Neuron (in vitro differentiated cells): Measurements from ENCODE around the gene RIT2.
"Not testable (repeated sequence)": the region's sequence is repeated elsewhere in the genome, so short reads cannot be mapped to it uniquely, and the experiment has no call there.

Experiments used
- H2AFZ ChIP-seq: one replicate; pipeline ENCODE4 v1.6.1; 2013; ENCODE audit warnings: low read depth, mild to moderate bottlenecking, inconsistent platforms, low read length, moderate library complexity
- H3K27me3 ChIP-seq: one replicate; pipeline ENCODE4 v1.6.1; 2013; ENCODE audit warnings: low read length; ENCODE audit not compliant: insufficient read depth
- H3K36me3 ChIP-seq: one replicate; pipeline ENCODE4 v1.6.1; 2013; ENCODE audit warnings: low read length; ENCODE audit not compliant: insufficient read depth
- H3K4me1 ChIP-seq: one replicate; pipeline ENCODE4 v1.6.1; 2013; ENCODE audit warnings: low read length; ENCODE audit not compliant: insufficient read depth
- H3K4me3 ChIP-seq: 2 replicates; pipeline ENCODE4 v1.5.1; 2013; ENCODE audit warnings: mild to moderate bottlenecking, low read length, moderate library complexity
- H3K9me3 ChIP-seq: one replicate; pipeline ENCODE4 v1.6.1; 2013; ENCODE audit warnings: low read length

Gene RIT2

DNA sequence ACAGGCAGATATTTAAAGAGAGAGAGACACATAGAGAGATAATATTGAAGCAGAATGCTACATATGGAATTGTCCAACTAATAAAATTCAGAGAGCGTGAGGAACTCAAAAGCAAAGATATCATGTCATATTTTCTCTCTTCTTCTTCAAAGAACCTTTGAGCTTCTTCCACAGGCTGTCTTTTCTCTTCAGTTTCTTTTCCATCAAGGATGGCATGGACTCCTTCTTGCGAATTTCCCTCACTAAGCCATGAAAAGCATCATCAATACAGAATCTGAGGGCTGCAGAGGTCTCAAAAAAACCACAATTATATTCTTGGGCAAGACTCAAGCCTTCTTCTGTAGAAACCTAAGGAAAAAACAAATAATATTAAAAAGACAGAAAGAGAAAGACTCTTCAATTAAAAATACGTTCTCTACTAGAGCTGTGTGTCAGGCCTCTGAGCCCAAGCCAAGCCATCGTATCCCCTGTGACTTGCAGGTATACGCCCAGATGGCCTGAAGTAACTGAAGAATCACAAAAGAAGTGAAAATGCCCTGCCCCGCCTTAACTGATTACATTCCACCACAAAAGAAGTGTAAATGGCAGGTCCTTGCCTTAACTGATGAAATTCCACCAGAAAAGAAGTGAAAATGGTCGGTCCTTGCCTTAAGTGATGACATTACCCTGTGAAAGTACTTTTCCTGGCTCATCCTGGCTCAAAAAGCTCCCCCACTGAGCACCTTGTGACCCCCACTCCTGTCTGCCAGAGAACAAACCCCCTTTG lies 371.9 kb downstream of the RIT2 start:
- H3K4me3 ChIP-seq, result no peak overlapping the region
- no peaks in the 10 kb centered on the region for H3K27me3 ChIP-seq
- H3K36me3 ChIP-seq, result no peaks in the 10 kb centered on the region
- H3K9me3 ChIP-seq, result no peaks in the 10 kb centered on the region
- H3K4me1 ChIP-seq, result no peaks in the 10 kb centered on the region
- no peak overlapping the region for H2AFZ ChIP-seq

DNA sequence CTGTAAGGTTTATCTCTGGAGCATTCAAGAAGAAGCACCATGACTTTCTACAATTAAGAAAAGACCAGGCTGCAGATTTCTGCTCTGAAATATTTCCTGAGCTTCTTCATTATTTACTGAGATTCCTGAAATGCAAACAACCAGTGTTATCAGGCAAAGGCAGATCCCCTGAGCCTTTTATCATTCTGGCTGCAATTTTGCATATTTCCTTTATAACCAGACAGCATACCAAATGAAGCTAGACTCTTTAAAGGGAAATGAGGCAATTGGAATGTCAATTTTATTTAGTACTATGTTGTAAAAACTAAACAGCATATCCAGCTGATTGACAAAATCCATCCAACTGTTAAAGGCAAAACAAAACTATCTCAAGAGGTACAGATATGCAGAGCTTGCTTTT lies 372.5 kb downstream of the RIT2 start:
- Histone ChIP-seq H3K27me3 (no peaks in the 10 kb centered on the region), H3K4me3 (no peak overlapping the region), H3K4me1 (no peaks in the 10 kb centered on the region), H2AFZ (no peak overlapping the region), H3K36me3 (no peaks in the 10 kb centered on the region), H3K9me3 (no peaks in the 10 kb centered on the region)

GRCh38 chr18:42742474-42742873 lies 373.0 kb downstream of the RIT2 start:
- Histone ChIP-seq H3K27me3 (no peaks in the 10 kb centered on the region), H3K4me3 (no peak overlapping the region), H2AFZ (no peak overlapping the region), H3K36me3 (no peaks in the 10 kb centered on the region), H3K4me1 (no peaks in the 10 kb centered on the region), H3K9me3 (no peaks in the 10 kb centered on the region)

GRCh38 chr18:42741805-42742347 lies 373.6 kb downstream of the RIT2 start:
- H3K4me3 ChIP-seq, result not testable (repeated sequence)

DNA sequence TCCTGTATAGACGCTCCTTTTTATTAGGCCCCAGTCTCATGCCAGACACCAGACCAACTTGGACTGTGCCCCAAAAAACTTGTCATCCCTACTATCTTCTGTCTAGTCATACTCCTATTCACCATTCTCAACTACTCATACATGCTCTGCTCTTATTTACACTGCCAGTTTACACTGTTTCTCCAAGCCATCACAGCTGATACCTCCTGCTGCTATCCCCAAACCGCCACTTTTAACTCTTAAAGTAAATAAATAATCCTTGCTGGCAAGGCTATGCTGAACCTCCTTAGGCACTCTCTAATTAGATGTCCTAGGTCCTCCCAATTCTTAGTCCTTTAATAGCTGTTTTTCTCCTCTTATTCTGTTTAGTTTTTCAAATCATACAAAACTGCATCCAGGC lies 374.2 kb downstream of the RIT2 start:
- not testable (repeated sequence) for H3K4me3 ChIP-seq, H3K36me3 ChIP-seq, H3K4me1 ChIP-seq, H3K27me3 ChIP-seq, H3K9me3 ChIP-seq, H2AFZ ChIP-seq

More at GRCh38 chr18:42741805-42742347, 373.6 kb downstream of the RIT2 start:
- not testable (repeated sequence) for H3K4me1 ChIP-seq, H3K27me3 ChIP-seq, H3K36me3 ChIP-seq, H3K9me3 ChIP-seq, H2AFZ ChIP-seq

GRCh38 chr18:42736074-42736473 lies 379.4 kb downstream of the RIT2 start:
- Histone ChIP-seq H3K9me3 (no peaks in the 10 kb centered on the region), H3K27me3 (no peaks in the 10 kb centered on the region), H2AFZ (no peak overlapping the region), H3K36me3 (no peaks in the 10 kb centered on the region), H3K4me1 (no peaks in the 10 kb centered on the region), H3K4me3 (no peak overlapping the region)

GRCh38 chr18:42734520-42734919 lies 381.0 kb downstream of the RIT2 start:
- no peak overlapping the region for H2AFZ ChIP-seq
- no peaks in the 10 kb centered on the region for H3K9me3 ChIP-seq
- H3K36me3 ChIP-seq, result no peaks in the 10 kb centered on the region
- H3K27me3 ChIP-seq, result no peaks in the 10 kb centered on the region
- H3K4me1 ChIP-seq, result no peaks in the 10 kb centered on the region
- no peak overlapping the region for H3K4me3 ChIP-seq

DNA sequence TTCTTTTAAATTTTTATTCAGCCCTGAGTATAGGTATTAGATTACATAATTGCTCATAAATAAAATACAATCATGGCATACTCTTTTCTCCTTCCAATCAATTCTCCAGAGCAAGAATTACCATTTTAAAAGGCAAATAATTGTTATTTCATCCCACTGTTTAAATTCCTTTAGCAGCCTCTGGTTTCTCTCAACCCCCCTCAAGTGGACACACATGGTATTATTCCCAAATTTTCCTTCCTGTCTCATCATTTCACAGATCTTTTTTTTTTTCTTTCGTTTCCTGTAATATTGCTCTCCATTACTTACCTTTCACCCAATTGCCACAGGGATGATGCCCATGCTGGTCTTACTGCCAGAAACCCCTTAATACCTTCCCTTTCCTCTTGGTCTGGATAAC lies 385.2 kb downstream of the RIT2 start:
- Histone ChIP-seq H2AFZ (no peak overlapping the region), H3K4me1 (peaks cover 3% of the 10 kb centered on the region), H3K36me3 (no peaks in the 10 kb centered on the region), H3K9me3 (peaks cover 2% of the 10 kb centered on the region), H3K27me3 (no peaks in the 10 kb centered on the region), H3K4me3 (no peak overlapping the region)

DNA sequence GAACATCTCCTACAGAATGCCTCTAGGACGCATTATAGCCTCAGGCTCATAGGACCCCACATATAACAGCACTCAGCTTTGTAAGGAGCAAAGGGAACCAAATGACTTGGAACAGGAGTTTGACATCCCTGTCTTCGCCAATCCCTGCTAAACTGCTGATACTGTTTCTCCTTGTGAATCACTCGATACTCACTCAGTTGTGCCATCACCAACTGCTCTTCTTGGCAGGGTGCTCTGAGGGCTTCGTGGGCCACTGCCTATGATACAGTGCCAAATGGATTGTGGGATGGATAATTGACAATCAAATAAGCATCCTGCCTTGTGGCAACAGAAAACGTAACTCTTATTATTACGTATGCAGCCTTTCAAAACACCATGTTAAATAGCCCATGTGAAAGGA lies 396.3 kb downstream of the RIT2 start:
- H3K36me3 ChIP-seq, result no peaks in the 10 kb centered on the region
- H3K27me3 ChIP-seq, result no peaks in the 10 kb centered on the region
- H3K4me1 ChIP-seq, result no peaks in the 10 kb centered on the region
- H3K9me3 ChIP-seq, result no peaks in the 10 kb centered on the region
- H3K4me3 ChIP-seq, result no peak overlapping the region
- H2AFZ ChIP-seq, result no peak overlapping the region

DNA sequence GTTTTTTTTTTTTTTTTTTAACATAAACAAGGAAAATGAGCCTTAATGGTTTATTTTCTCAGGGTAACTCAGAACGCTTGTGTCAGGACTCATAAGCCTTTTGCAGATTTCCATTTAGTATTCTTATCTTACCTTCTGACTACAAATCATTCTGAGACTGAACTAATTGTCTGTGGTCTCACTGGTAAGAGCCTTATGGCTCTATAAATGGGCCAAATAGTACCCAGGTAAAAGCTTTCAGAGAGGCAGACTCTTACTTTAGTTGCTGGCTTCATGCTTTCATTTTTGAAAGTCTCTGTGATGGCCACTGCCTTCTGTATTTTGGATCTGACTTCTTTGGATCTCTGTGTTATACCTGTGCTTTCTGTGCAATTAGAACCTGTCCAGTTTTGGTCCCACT lies 403.4 kb downstream of the RIT2 start:
- no peaks in the 10 kb centered on the region for H3K27me3 ChIP-seq
- no peaks in the 10 kb centered on the region for H3K4me1 ChIP-seq
- H2AFZ ChIP-seq, result no peak overlapping the region
- H3K36me3 ChIP-seq, result no peaks in the 10 kb centered on the region
- H3K9me3 ChIP-seq, result no peaks in the 10 kb centered on the region
- H3K4me3 ChIP-seq, result no peak overlapping the region

DNA sequence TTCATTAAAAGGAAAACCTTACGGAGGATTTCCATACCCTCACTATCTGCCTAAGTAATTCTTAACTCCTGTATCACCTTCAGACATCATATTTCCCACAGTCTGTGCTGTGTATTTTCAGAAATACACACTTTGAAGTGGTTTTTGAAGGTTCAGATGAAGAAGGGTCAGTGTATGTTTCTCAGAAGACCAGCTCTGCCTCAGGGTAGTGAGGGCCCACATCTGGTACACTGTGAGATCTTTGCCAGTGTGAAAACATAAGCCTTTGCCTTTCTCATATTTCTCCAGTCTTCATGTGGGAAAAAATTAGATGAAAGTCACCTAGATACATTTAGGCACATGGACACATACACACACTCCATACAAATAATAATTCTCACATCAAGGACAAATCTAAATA lies 408.4 kb downstream of the RIT2 start:
- Histone ChIP-seq H3K36me3 (no peaks in the 10 kb centered on the region), H2AFZ (peak overlapping the region; percentile 48), H3K9me3 (no peaks in the 10 kb centered on the region), H3K27me3 (no peaks in the 10 kb centered on the region), H3K4me1 (peaks cover 4% of the 10 kb centered on the region), H3K4me3 (no peak overlapping the region)

DNA sequence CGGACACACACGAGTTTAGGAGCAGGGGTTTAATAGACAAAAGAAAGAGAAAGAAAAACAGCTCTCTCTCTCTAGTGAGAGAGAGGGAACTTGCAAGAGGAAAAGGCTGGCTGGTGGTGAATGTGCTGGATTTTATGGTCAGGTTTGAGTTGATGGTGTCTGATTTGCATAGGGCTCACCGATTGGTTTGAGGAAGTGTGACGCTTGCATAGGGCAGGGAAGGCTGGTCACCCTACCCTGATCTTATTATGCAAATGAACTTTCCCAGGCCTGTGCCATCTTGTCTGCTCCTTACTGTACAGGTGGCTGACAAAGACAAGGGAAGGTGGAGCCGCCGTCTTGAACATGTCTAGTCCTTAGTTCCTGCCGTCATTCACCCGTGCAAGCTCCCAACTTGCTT lies 408.9 kb downstream of the RIT2 start:
- Histone ChIP-seq H2AFZ (peak overlapping the region; percentile 48), H3K9me3 (no peaks in the 10 kb centered on the region), H3K27me3 (no peaks in the 10 kb centered on the region), H3K36me3 (no peaks in the 10 kb centered on the region), H3K4me3 (no peak overlapping the region), H3K4me1 (peaks cover 4% of the 10 kb centered on the region)

DNA sequence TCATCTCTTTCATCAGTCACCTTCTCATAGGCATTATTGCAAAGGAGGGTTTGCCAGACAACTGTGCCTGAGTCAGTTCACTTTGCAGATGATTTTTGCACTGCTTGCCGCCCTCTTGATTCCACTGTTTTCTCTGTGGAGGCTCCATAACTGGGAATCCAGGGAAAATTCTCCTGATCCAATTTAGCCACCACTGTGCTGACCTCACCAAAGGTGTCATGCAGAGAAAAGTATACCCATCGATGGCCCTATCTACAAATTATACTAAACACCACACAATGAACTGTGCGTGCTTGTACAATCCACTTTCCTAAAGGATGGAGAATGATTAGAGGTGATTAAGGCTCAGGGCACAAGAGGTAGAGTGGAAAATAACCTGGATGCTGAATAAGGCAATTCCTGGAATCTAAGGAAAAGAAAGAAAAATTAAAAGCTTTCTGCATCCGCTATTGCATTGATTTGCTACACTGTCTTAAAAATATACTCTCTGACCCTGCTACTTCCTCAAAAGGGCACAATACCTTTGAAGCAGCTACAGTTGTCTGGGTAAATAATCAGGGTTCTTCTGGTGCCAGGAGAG lies 409.4 kb downstream of the RIT2 start:
- Histone ChIP-seq H2AFZ (no peak overlapping the region), H3K27me3 (no peaks in the 10 kb centered on the region), H3K4me1 (peaks cover 4% of the 10 kb centered on the region), H3K4me3 (no peak overlapping the region), H3K36me3 (no peaks in the 10 kb centered on the region), H3K9me3 (no peaks in the 10 kb centered on the region)
